HG02973 (cell line): ENCODE measurements around the gene LONRF2.

ENCODE experiments used
- ATAC-seq: cut with Tn5 transposase; IDR thresholded peaks from one replicate; pipeline ENCODE4 v1.9.1; 2021; ENCODE audit warnings: moderate library complexity; ENCODE audit not compliant: unreplicated experiment

LONRF2 gene

GRCh38 chr2:100301881-100302584 is 20.3 kb downstream of the LONRF2 start:
- ATAC-seq = no peak

- no peak for ATAC-seq
These were observed 22.8 kb downstream of the LONRF2 start for GRCh38 chr2:100299548-100299947.

DNA sequence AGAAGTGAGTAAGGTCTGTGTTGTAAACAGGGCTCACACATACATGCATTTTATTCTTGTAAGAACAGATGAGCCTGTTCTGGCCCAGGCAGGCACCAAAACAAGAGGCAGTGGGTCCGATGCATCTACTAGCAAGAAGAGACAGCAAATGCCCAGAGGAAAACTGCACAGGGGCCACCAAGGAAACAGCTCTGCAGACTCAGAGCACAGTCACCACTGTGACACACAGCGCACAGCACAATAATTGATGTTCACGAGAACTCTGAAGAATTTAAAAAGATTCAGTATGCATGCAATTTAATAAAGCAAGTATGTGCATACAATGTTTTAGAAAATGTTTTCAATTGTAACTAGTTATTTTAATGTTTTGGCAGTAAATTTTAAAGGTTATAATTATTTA is 24.8 kb downstream of the LONRF2 start:
- ATAC-seq = no peak

GRCh38 chr2:100294162-100294497 is 28.2 kb downstream of the LONRF2 start:
- ATAC-seq = no peak

GRCh38 chr2:100293341-100294161 is 28.8 kb downstream of the LONRF2 start:
- ATAC-seq = no peak

DNA sequence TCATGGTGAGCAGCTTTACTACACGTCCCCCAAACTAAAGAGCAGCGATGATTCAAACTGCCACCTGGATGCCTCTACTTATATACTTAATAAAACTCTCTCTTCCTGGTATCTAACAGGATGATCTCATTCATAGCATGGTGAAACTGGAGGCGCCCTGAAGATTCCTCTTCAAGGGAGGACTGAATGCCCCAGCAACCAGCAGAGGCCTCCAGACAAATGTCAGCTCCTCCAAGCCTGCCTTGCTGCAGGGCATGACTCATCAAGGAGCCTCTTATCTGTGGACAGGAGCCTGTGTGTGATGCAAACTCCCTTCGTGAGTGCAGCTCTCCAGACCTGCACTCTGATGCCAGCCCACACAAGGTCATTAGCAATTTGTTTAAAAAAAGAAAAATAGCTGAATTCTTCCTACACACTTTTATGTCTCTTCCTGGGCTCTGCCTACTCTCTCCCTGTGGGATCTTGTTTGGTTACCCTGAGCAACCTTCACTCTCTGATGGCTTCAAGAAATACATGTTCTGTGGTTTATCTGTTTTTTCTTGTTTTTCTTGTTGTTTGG is 30.2 kb downstream of the LONRF2 start:
- no peak for ATAC-seq

DNA sequence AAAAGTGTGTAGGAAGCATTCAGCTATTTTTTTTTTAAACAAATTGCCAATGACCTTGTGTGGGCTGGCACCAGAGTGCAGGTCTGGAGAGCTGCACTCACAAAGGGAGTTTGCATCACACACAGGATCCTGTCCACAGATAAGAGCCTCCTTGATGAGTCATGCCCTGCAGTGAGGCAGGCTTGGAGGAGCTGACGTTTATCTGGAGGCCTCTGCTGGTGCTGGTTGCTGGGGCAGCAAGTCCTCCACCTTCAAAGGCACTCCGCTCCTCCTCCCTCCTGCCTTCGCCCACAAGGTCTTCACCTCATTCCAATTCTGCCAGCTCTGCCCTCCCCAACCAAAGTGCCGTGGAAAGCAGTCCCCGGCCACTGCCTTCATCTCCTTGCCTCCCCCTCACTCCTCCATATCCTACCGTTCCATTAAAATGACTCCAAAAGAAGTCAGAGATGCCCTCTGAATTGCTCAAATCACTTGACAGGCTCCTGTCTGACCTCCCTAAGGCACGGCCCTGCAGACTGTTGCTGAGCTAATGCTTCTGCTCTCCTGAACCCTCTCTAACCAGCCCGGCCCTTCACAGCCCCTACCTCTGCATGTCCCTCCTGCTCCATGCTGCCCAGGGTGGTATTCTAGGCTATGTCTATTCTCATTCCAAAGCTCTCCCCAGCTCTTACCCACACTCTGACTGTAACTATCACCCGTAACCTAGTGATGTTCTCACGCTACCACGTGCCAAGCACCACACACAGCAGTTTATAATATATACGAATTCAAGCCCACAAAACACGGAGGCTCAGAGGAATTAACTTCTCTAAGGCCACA is 30.9 kb downstream of the LONRF2 start:
- ATAC-seq = no peak

DNA sequence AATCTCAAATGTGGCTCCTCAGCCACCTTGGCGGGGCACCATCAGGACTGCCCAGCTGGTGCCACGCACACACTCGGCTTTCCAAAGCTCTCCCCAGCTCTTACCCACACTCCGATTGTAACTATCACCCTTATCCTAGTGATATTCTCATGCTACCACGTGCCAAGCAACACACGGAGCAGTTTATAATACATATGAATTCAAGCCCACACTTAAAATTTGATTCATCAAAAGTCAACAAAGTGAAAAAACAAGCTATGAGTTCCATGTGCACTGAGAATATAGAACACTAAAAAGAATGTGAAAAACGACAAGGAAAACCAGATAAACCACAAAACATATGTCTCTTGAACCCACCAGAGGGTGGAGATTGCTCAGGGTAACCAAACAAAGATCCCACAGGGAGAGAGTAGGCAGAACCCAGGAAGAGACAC is 31.6 kb downstream of the LONRF2 start:
- no peak for ATAC-seq

GRCh38 chr2:100289020-100289419 is 33.3 kb downstream of the LONRF2 start:
- no peak for ATAC-seq

GRCh38 chr2:100286318-100286717 is 36.0 kb downstream of the LONRF2 start:
- ATAC-seq = no peak

GRCh38 chr2:100285691-100286090 is 36.6 kb downstream of the LONRF2 start:
- no peak for ATAC-seq

DNA sequence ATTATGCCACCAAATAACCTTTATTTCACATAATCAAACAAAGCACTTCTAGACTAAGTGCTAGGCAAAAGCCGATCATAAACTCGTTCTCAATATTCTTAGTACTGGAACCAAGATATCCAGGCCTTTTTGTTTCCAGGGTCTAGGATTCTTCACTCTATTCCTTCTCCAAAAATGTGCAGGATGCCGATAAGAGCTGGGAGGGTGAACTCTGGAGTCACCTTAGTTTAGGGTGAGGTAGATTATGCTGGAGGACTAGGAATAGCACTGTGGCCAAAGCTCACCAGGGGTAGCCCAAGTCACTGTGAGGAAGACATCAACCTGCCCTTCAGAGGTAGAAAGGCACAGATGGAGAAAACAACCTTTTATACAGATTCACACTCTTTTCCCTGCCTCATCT is 37.3 kb downstream of the LONRF2 start:
- ATAC-seq = no peak

GRCh38 chr2:100283724-100284501 is 38.4 kb downstream of the LONRF2 start:
- no peak for ATAC-seq

GRCh38 chr2:100281521-100282438 is 40.5 kb downstream of the LONRF2 start:
- no peak for ATAC-seq

GRCh38 chr2:100279586-100280534 is 42.4 kb downstream of the LONRF2 start:
- ATAC-seq = no peak

- ATAC-seq = no peak
These were observed 43.3 kb downstream of the LONRF2 start for GRCh38 chr2:100278986-100279385.

DNA sequence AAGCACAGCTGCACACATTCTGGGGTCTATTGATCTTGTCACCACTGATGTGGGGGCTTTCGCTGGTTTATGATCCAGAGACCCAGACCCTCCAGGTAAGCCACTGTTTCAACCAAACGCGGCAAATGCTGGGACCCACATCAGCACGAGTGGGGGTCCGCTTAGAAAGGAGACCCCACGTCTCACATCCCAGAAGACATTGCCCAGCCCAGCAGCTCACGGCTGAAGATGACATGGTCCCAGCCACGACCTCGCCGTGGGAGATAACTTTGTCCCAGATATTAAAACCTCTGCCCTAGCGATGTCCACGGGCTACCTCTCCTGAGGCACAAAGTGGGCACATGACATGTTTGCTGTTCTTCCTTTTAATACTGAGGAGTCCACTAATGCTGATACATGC is 43.8 kb downstream of the LONRF2 start:
- ATAC-seq = no peak

GRCh38 chr2:100277540-100278207 is 44.6 kb downstream of the LONRF2 start:
- ATAC-seq = no peak
